Measurements from ENCODE around the gene VASH2. TPM values are rescaled to one million over a fixed set of nuclear protein-coding genes. Genes with fewer than 3 reads are reported as not detected.
A peak's percentile ranks its signal among the peaks of the same experiment; 100 is the strongest.

VASH2 gene
- total and polyA plus RNA-seq, 2 of the 8 experiments (the other 6 are each of a cell fraction or from before 2014, with no cell fraction given): 44.0 to 187 TPM

- no peak overlapping the region for H3K56ac ChIP-seq (replicated peaks; ENCODE audit: insufficient read length, low read depth, low read length)
- peak overlapping the region in 3 of 4 experiments; percentile 94 to 95 (median 94); a peak in 4 of 8 replicates for H3K4me3 ChIP-seq (ENCODE audit: extremely low read depth in 1 of 4, insufficient read depth in 2 of 4, low read depth in 3 of 4, low read length in 4 of 4)
- no peak overlapping the region for H2AK5ac ChIP-seq (ENCODE audit: low read depth, low read length)
- WGBS, 2 experiments (ENCODE audit: extremely low coverage in 1 of 2, insufficient coverage in 1 of 2, insufficient read length in 1 of 2, insufficient replicate concordance in 2 of 2, low coverage in 1 of 2, low lambda C conversion rate in 2 of 2, missing lambda C conversion rate in 1 of 2): 95% methylated on average over 3 of the region's 3 CpGs; no CpG with 5 or more reads in 1 of the 2 experiments
- no peak overlapping the region for H2BK20ac ChIP-seq (ENCODE audit: low read length)
- POLR2A ChIA-PET (ENCODE audit: partially characterized antibody): interaction anchor here (1.1 to 9.3 kb wide), 14 partner anchors 10 to 115 kb away, joined by 4 to 172 read pairs (median 10); no protein-coding TSS in a partner anchor
- FAIRE-seq (no peak), DNase-seq (ENCODE audit: low read depth in 1 of 2, low spot score in 2 of 2) (no peak)
- H3K27me3 ChIP-seq (replicated peaks in 1 of 4; ENCODE audit: control insufficient read depth in 3 of 4, extremely low read depth in 1 of 4, insufficient read depth in 3 of 4, low read length in 3 of 4): peaks cover 0 to 4% (median 0%) of the 10 kb centered on the region in 4 experiments; a peak in 1 of 7 replicates
- H2BK12ac ChIP-seq (ENCODE audit: low read depth, low read length): no peak overlapping the region
- peaks cover 15% of the 10 kb centered on the region for H3K23me2 ChIP-seq (ENCODE audit: low read depth, low read length)
- no peaks in the 10 kb centered on the region for H3K9me3 ChIP-seq (ENCODE audit: insufficient read depth in 2 of 2, low read depth in 1 of 2, low read length in 1 of 2)
- peaks cover 6 to 27% (median 15%) of the 10 kb centered on the region in 4 experiments for H3K4me1 ChIP-seq (replicated peaks in 1 of 4; ENCODE audit: control insufficient read depth in 3 of 4, insufficient read depth in 4 of 4, low read length in 3 of 4)
- no peak overlapping the region for H3K18ac ChIP-seq (ENCODE audit: extremely low read depth, low read length)
- no peak overlapping the region for H3K9ac ChIP-seq (replicated peaks in 1 of 4; ENCODE audit: extremely low read depth in 1 of 4, low read depth in 3 of 4, low read length in 3 of 4)
- H4K5ac ChIP-seq (ENCODE audit: insufficient read length, low read depth, low read length): no peak overlapping the region
- no peak overlapping the region for H2BK15ac ChIP-seq (ENCODE audit: low read length)
- no peak overlapping the region for H4K8ac ChIP-seq (ENCODE audit: extremely low read depth, insufficient read depth, low read length)
- H3K27ac ChIP-seq (ENCODE audit: low read depth, low read length): no peak overlapping the region
- H4K91ac ChIP-seq (replicated peaks; ENCODE audit: insufficient read length, low read length): no peak overlapping the region
- CTCF ChIA-PET (ENCODE audit: partially characterized antibody): interaction anchor here (0.6 to 4.3 kb wide), 8 partner anchors 11 to 355 kb away, joined by 3 to 52 read pairs (median 3); no protein-coding TSS in a partner anchor
- H4K20me1 ChIP-seq (replicated peaks in 1 of 2; ENCODE audit: control insufficient read depth in 1 of 2, insufficient read depth in 2 of 2, low read length in 2 of 2): peaks cover 10 to 11% of the 10 kb centered on the region in 2 experiments
- no peak overlapping the region for H3K14ac ChIP-seq (ENCODE audit: insufficient read length)
- H3K79me2 ChIP-seq (ENCODE audit: control insufficient read depth in 1 of 2, insufficient read depth in 2 of 2, low read length in 2 of 2): peaks cover 5 to 75% of the 10 kb centered on the region in 2 experiments; a peak in 3 of 4 replicates
- peak overlapping the region; percentile 81 to 86; a peak in 3 of 4 replicates for H3K4me2 ChIP-seq (ENCODE audit: insufficient read depth in 1 of 2, low read depth in 2 of 2, low read length in 2 of 2)
- peaks cover 27 to 67% (median 52%) of the 10 kb centered on the region in 4 experiments for H3K36me3 ChIP-seq (ENCODE audit: control insufficient read depth in 2 of 4, insufficient read depth in 4 of 4, low read length in 3 of 4)
- no peak overlapping the region for H2BK120ac ChIP-seq (replicated peaks; ENCODE audit: low read depth, low read length)
- peaks cover 5% of the 10 kb centered on the region; the same call in 1 of the 2 replicates for H3K79me1 ChIP-seq (ENCODE audit: low read depth, low read length)
- H2BK5ac ChIP-seq (ENCODE audit: low read depth, low read length): no peak overlapping the region
- H3K23ac ChIP-seq (ENCODE audit: insufficient read length): no peak overlapping the region
- H2AFZ ChIP-seq (ENCODE audit: low read length): no peak overlapping the region
- H3K4ac ChIP-seq (replicated peaks; ENCODE audit: insufficient read length, low read depth, low read length): no peak overlapping the region
- TF ChIP-seq YY1 (IDR thresholded peaks at IDR 0.05; ENCODE audit: low read depth, low read length): no peak
- TF ChIP-seq RBBP5 (IDR thresholded peaks at IDR 0.05; ENCODE audit: borderline replicate concordance, low read depth, low read length): no peak
- TF ChIP-seq MAFK (IDR thresholded peaks at IDR 0.05; ENCODE audit: low read depth, low read length): no peak
- no peak for TF ChIP-seq CTCF (IDR thresholded peaks at IDR 0.05; ENCODE audit: control extremely low read depth in 1 of 3, insufficient read depth in 1 of 3, low read depth in 1 of 3, low read length in 3 of 3)
- TF ChIP-seq KDM1A (IDR thresholded peaks at IDR 0.05; ENCODE audit: borderline replicate concordance, low read length): no peak
- no peak for TF ChIP-seq E2F6 (IDR thresholded peaks at IDR 0.05)
- no peak for TF ChIP-seq SIRT6 (IDR thresholded peaks at IDR 0.05; ENCODE audit: low read length)
These were observed 3.0 kb downstream of the VASH2 start for GRCh38 chr1:212953321-212953720.
